K562 (cell line): ENCODE measurements around the gene MEAK7. TPM values are rescaled to one million over a fixed set of nuclear protein-coding genes. Genes with fewer than 3 reads are reported as not detected.

Experiments used
- BRD9 ChIP-seq: fragments of 450-650 bp; IDR thresholded peaks from 2 replicates; pipeline ENCODE4 v1.6.1; 2018; ENCODE audit warnings: low read depth; ENCODE audit not compliant: partially characterized antibody
- HEY1 ChIP-seq: fragments of 250-450 bp; sonication (Bioruptor Pico); IDR thresholded peaks from 2 replicates; pipeline ENCODE4 v1.5.0; 2020; ENCODE audit warnings: mild to moderate bottlenecking, moderate library complexity, borderline replicate concordance
- KDM5B ChIP-seq: fragments of 200-600 bp; sonication (generic); IDR thresholded peaks from 2 replicates; pipeline ENCODE4 v1.6.1; 2012; ENCODE audit warnings: low read depth, mild to moderate bottlenecking, moderate library complexity, low read length, control low read depth, inconsistent platforms; ENCODE audit not compliant: insufficient replicate concordance
- MCM3 ChIP-seq: fragments of 450-650 bp; IDR thresholded peaks from 2 replicates; pipeline ENCODE4 v1.6.1; 2016
- MTA3 ChIP-seq: fragments of 450-650 bp; formaldehyde crosslinking; IDR thresholded peaks from 2 replicates; pipeline ENCODE4 v1.6.1; 2017; ENCODE audit warnings: mild to moderate bottlenecking, borderline replicate concordance
- SREBF2 ChIP-seq: sonication (generic); formaldehyde crosslinking; IDR thresholded peaks from 2 replicates; pipeline ENCODE4 v1.4.0; 2020; ENCODE audit warnings: mild to moderate bottlenecking, missing genetic modification reagents
- TEAD1 ChIP-seq, 2 experiments: fragments of 450-650 bp in 1 of 2; sonication (generic) in 1 of 2; formaldehyde crosslinking; IDR thresholded peaks; 2 replicates each; pipeline versions ENCODE4 v1.4.0 to v1.8.0; 2020 to 2022; ENCODE audit warnings: mild to moderate bottlenecking in 2 of 2, missing genetic modification reagents in 1 of 2
- ZFP30 ChIP-seq: fragments of 250-450 bp; sonication (Bioruptor Pico); IDR thresholded peaks from 2 replicates; pipeline ENCODE4 v1.8.0; 2022; ENCODE audit warnings: moderate library complexity, mild to moderate bottlenecking, inconsistent platforms, borderline replicate concordance
- ZNF24 ChIP-seq: fragments of 450-650 bp; IDR thresholded peaks from 2 replicates; pipeline ENCODE4 v1.6.1; 2016
- ZNF780A ChIP-seq: fragments of 250-450 bp; sonication (Bioruptor Pico); IDR thresholded peaks from 2 replicates; pipeline ENCODE4 v1.5.0; 2021; ENCODE audit warnings: mild to moderate bottlenecking
- polyA plus RNA-seq, 8 experiments: library from polyadenylated mRNA; depleted of rRNA in 4 of 8; stranded (reverse) in 5 of 8; unstranded in 3 of 8; fragments of >200 nt; fragmentation: Nextera tagmentation in 2 of 8; fragmentation: Illumina TruSeq in 1 of 8; extraction: Ambion mirVana in 2 of 8; extraction: Trizol in 1 of 8; gene quantifications; 2 replicates each; pipeline versions ENCODE4 v1.2.1 to v1.2.3, GENCODE V29; 2011 to 2014; ENCODE audit warnings: inconsistent platforms in 1 of 8, missing spikeins in 1 of 8
- total RNA-seq, 7 experiments: library from RNA; depleted of rRNA in 6 of 7; stranded (reverse); fragments of >200 nt in 6 of 7; fragmentation: Illumina TruSeq in 2 of 7; extraction: Trizol in 2 of 7; gene quantifications; 2 replicates each; pipeline versions ENCODE4 v1.2.1 to v1.2.3, GENCODE V29; 2011 to 2021; ENCODE audit warnings: low replicate concordance in 1 of 7
- TF ChIP-seq, protein P1 (sequence below): IDR thresholded peaks from 2 replicates; pipeline ENCODE4 v1.6.1; 2012; ENCODE audit warnings: low read depth, low read length, improper control_type of control experiment, borderline replicate concordance
- TF ChIP-seq, protein P2 (sequence below): fragments of 250-450 bp; sonication (Bioruptor Pico); IDR thresholded peaks from 2 replicates; pipeline ENCODE4 v1.4.0; 2020
- TF ChIP-seq, protein P3 (sequence below): fragments of 450-650 bp; formaldehyde crosslinking; IDR thresholded peaks from 2 replicates; pipeline ENCODE4 v1.4.0; 2020; ENCODE audit warnings: mild to moderate bottlenecking

Gene MEAK7
- total and polyA plus RNA-seq, 9 of the 15 experiments (the other 6 are each of a cell fraction or from before 2014, with no cell fraction given), result 1.4 to 14.5 (median 6.3) TPM

DNA sequence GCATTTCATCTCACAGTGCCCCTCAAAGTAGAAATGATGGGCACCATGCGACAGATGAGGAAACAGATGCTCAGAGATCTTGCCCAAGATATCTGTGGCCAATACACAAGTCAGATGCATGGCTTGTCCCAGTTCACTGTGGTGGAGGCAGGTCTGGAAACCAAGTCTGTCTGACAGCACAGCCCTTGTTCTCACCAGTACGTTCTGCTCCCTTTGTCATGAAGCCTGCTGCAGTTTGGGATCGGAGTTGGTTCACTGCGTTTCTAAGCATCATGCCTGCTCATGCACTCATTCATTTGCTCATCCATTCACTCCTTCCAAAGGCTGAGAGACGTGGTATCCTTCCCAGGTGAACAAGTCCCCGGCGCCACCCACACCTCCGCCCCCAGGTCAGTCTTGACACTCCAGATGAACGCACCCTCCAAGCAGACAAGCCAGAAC is 27.2 kb upstream of the MEAK7 start (continued):
- TF ChIP-seq BRD9, result no peak
- no peak for TF ChIP-seq SREBF2 (CRISPR knock-in tag)
- TF ChIP-seq MTA3, result no peak
- TF ChIP-seq, protein P1, sequence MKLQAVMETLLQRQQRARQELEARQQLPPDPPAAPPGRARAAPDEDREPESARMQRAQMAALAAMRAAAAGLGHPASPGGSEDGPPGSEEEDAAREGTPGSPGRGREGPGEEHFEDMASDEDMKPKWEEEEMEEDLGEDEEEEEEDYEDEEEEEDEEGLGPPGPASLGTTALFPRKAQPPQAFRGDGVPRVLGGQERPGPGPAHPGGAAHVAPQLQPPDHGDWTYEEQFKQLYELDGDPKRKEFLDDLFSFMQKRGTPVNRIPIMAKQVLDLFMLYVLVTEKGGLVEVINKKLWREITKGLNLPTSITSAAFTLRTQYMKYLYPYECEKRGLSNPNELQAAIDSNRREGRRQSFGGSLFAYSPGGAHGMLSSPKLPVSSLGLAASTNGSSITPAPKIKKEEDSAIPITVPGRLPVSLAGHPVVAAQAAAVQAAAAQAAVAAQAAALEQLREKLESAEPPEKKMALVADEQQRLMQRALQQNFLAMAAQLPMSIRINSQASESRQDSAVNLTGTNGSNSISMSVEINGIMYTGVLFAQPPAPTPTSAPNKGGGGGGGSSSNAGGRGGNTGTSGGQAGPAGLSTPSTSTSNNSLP, result no peak
- no peak for TF ChIP-seq ZNF24
- TF ChIP-seq TEAD1 (CRISPR knock-in tag; IDR thresholded peaks at IDR 0.05), result no peak
- TF ChIP-seq ZFP30, result no peak
- TF ChIP-seq, protein P2, sequence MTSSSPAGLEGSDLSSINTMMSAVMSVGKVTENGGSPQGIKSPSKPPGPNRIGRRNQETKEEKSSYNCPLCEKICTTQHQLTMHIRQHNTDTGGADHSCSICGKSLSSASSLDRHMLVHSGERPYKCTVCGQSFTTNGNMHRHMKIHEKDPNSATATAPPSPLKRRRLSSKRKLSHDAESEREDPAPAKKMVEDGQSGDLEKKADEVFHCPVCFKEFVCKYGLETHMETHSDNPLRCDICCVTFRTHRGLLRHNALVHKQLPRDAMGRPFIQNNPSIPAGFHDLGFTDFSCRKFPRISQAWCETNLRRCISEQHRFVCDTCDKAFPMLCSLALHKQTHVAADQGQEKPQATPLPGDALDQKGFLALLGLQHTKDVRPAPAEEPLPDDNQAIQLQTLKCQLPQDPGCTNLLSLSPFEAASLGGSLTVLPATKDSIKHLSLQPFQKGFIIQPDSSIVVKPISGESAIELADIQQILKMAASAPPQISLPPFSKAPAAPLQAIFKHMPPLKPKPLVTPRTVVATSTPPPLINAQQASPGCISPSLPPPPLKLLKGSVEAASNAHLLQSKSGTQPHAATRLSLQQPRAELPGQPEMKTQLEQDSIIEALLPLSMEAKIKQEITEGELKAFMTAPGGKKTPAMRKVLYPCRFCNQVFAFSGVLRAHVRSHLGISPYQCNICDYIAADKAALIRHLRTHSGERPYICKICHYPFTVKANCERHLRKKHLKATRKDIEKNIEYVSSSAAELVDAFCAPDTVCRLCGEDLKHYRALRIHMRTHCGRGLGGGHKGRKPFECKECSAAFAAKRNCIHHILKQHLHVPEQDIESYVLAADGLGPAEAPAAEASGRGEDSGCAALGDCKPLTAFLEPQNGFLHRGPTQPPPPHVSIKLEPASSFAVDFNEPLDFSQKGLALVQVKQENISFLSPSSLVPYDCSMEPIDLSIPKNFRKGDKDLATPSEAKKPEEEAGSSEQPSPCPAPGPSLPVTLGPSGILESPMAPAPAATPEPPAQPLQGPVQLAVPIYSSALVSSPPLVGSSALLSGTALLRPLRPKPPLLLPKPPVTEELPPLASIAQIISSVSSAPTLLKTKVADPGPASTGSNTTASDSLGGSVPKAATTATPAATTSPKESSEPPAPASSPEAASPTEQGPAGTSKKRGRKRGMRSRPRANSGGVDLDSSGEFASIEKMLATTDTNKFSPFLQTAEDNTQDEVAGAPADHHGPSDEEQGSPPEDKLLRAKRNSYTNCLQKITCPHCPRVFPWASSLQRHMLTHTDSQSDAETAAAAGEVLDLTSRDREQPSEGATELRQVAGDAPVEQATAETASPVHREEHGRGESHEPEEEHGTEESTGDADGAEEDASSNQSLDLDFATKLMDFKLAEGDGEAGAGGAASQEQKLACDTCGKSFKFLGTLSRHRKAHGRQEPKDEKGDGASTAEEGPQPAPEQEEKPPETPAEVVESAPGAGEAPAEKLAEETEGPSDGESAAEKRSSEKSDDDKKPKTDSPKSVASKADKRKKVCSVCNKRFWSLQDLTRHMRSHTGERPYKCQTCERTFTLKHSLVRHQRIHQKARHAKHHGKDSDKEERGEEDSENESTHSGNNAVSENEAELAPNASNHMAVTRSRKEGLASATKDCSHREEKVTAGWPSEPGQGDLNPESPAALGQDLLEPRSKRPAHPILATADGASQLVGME, result no peak
- TF ChIP-seq, protein P3, sequence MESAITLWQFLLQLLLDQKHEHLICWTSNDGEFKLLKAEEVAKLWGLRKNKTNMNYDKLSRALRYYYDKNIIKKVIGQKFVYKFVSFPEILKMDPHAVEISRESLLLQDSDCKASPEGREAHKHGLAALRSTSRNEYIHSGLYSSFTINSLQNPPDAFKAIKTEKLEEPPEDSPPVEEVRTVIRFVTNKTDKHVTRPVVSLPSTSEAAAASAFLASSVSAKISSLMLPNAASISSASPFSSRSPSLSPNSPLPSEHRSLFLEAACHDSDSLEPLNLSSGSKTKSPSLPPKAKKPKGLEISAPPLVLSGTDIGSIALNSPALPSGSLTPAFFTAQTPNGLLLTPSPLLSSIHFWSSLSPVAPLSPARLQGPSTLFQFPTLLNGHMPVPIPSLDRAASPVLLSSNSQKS (CRISPR knock-in tag), result no peak
- TF ChIP-seq ZNF780A, result no peak
- TF ChIP-seq HEY1 (CRISPR knock-in tag), result no peak
- TF ChIP-seq MCM3, result no peak
- no peak for TF ChIP-seq KDM5B
- TF ChIP-seq, all 486 proteins: peak for 0
